ENCODE results near the gene HFE. TPM values are rescaled to one million over a fixed set of nuclear protein-coding genes. Genes with fewer than 3 reads are reported as not detected.

Gene HFE
- total RNA-seq, 1 experiment from 2014 or later: 8.0 TPM

DNA sequence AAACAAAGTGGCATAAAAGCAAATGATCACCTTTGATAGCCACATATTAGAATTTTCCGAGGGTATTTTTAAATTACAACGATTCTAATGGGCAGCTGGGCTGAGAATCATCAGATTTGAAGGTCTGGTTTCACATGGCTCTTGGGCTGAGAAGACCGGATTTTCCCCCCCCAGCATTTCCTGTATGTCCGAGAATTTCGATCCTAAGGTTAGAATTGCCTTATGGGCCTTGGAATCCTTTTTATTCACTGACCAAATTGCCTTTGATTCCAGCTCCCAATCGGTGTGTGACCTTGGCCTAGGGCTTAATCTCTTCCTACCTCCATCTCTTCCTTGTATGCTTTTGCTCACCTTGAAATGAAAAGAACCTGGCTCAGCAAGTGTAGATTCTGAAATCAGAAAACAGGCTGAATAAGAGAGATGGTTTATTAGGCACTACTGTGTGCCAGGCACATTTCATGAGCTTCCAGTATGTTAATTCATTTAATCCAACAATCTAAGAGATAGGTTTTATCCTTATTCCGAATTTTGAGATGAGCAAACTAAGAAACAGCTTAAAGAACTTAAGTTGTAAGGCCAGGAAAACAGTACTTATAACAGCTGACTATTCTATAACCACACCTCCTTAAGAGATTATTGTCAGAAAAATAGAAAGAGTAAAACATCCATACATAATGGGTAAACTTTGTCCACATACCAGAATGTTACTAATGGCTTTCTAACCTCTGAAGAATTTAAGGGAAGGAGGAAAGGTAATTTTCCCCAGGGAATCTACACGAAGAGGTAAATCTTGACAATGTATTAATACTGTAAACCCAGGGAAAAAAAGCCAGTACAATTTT, 39.4 kb downstream of the HFE start:
- in situ Hi-C loops (cut with HindIII; ENCODE audit: low sequenced_read_pairs): no loop called here
- DNase-seq (ENCODE audit: low spot score): no peak

GRCh38 chr6:26128013-26128771, 41.0 kb downstream of the HFE start:
- no peak for DNase-seq (ENCODE audit: low spot score)
- in situ Hi-C loops (cut with HindIII; ENCODE audit: low sequenced_read_pairs): no loop called here

DNA sequence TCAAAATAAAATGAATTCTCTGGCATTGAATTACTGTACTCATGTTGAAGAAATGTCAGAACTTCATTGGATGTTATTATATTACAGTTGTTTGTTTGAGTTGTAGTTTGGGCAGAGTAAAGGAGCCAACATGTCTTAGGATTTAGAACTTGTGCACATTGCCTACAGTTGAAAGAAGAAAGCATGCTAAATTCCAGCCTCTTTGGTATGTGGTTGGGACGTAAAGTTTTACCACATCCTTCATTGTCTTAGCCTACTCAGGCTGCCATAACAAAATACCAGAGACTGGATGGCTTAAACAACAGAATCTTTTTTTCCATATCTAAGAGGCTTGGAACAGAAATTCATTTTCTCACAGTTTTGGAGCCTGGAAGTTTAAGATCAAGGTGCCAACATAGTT, 42.4 kb downstream of the HFE start:
- no peak for DNase-seq (ENCODE audit: low spot score)
- in situ Hi-C loops (cut with HindIII; ENCODE audit: low sequenced_read_pairs): no loop called here

GRCh38 chr6:26130581-26131249, 43.5 kb downstream of the HFE start:
- in situ Hi-C loops (cut with HindIII; ENCODE audit: low sequenced_read_pairs): no loop called here
- no peak for DNase-seq (ENCODE audit: low spot score)

GRCh38 chr6:26131618-26132017, 44.4 kb downstream of the HFE start:
- in situ Hi-C loops (cut with HindIII; ENCODE audit: low sequenced_read_pairs): no loop called here
- DNase-seq (ENCODE audit: low spot score): no peak

- DNase-seq (ENCODE audit: low spot score): no peak
- in situ Hi-C loops (cut with HindIII; ENCODE audit: low sequenced_read_pairs): no loop called here
These were observed 46.5 kb downstream of the HFE start for GRCh38 chr6:26133730-26134129.

DNA sequence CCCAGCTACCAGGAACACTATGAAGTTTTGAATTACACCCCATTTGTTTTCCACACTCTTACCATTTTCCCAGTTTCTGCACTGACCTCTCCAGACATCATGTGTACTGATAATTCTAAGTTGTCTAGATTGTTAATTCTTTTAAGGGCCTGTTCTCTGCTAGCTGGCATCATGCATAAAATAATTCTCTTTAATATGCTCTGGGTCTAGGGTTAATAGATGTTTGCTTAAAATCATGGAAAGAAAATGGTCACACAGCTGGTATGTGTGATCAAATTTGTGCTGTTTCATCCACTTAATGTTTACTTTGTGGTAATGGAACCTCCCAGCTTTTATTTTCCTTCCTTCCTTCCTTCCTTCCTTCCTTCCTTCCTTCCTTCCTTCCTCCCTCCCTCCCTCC, 49.1 kb downstream of the HFE start:
- in situ Hi-C loops (cut with HindIII; ENCODE audit: low sequenced_read_pairs): no loop called here
- no peak for DNase-seq (ENCODE audit: low spot score)

DNA sequence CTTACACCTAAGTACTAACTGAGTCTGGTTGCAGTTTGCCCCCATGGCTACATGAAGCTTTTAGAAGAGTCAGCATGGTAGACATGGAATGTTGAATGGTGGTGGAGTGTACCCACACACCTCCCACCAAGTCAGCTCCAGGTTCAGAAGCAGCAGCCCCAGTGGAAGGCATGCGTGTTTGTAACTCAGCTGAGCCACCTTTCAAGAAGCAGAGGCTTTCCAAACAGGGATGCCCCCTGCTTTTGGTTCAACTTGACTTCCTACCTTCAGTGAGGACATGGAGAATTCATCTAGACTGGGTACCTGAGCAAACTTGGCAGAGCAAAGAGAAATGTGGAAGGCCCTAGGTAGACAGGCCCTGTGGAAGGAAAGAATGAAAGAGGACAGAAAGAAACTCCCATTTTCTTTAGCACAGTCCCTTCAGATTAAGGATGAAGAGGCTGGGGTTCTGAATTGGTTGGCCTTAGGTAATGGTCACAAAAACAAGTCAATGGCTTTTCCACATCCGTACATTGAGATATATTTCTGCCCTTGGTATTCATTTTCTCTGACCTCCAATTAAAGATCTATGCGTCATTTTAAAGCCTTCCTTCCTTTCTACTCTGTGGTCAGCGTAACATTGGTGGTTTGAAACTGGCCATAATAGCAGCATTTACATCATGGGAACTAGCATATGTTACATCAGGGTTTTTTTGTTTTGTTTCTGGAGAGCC, 53.2 kb downstream of the HFE start:
- DNase-seq (ENCODE audit: low spot score): no peak
- in situ Hi-C loops (cut with HindIII; ENCODE audit: low sequenced_read_pairs): no loop called here

GRCh38 chr6:26140967-26141294, 53.7 kb downstream of the HFE start:
- in situ Hi-C loops (cut with HindIII; ENCODE audit: low sequenced_read_pairs): no loop called here
- no peak for DNase-seq (ENCODE audit: low spot score)

- in situ Hi-C loops (cut with HindIII; ENCODE audit: low sequenced_read_pairs): no loop called here
These were observed 54.2 kb downstream of the HFE start for GRCh38 chr6:26141378-26141904.

GRCh38 chr6:26142026-26142425, 54.8 kb downstream of the HFE start:
- no peak for DNase-seq (ENCODE audit: low spot score)
- in situ Hi-C loops (cut with HindIII; ENCODE audit: low sequenced_read_pairs): no loop called here

More at GRCh38 chr6:26141378-26141904, 54.2 kb downstream of the HFE start:
- DNase-seq (ENCODE audit: low spot score): no peak

Other genes with a start within 250 kb of the HFE start
- gene SLC17A3, start 213.2 kb upstream of the HFE start, total RNA-seq (2014; rRNA removed; shearing (Covaris generic)): not detected in 2 replicates
- not detected in 2 replicates for gene SLC17A2, start 156.7 kb upstream of the HFE start, total RNA-seq (2014; rRNA removed; shearing (Covaris generic))
- 0.03 and 0.06 TPM in 2 replicates for gene TRIM38, start 124.6 kb upstream of the HFE start, total RNA-seq (2014; rRNA removed; shearing (Covaris generic))

Measured in G401 (cell line).